ENCODE results near the gene RPS6KA4.
"Not testable (repeated sequence)": the region's sequence is repeated elsewhere in the genome, so short reads cannot be mapped to it uniquely, and the experiment has no call there.

Gene RPS6KA4

DNA sequence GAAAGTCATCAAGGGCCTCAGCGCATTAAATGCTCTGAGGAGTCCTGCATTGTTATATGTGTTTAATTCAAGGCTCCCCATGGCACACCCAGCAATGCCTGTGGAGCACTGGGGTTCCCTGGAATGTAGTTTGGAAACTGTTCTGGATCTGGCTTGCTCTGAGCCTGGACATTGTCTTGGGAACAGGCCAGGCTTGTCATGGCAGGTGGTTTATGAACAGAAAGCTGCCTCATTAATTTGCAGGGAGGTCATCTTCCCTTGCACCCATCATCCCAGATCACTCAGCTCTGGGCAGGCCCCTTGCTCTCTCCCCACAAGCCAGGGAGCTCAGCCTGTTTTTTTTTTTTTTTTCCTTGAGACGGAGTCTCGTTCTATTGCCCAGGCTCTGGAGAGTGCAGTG, 32.9 kb downstream of the RPS6KA4 start:
- DNase-seq = no peak

GRCh38 chr11:64395545-64396078, 36.6 kb downstream of the RPS6KA4 start:
- DNase-seq = no peak

- no peak for DNase-seq
These were observed 37.2 kb downstream of the RPS6KA4 start for GRCh38 chr11:64396079-64396591.

- no peak for DNase-seq
These were observed 41.1 kb downstream of the RPS6KA4 start for GRCh38 chr11:64400102-64400501.

DNA sequence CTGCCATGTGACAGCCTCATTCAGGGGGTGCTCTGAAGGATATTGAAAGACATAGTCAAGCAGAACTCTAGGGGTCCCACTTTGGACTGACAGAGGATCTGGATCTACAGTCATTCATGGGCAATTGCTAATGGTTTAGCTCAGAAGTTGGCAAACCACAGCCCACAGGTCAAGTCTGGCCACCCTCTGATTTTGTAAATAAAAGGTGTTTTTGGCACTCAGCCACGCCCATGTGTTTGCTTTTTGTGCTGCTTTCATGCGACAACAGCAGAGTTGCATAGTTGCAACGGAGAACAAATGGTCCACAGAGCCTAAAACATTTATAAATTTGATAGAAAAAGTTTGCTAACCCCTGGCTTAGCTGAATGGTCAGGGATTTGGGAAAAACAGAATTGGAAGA, 41.7 kb downstream of the RPS6KA4 start:
- no peak for DNase-seq

GRCh38 chr11:64401775-64402174, 42.8 kb downstream of the RPS6KA4 start:
- DNase-seq = no peak

GRCh38 chr11:64403106-64403505, 44.1 kb downstream of the RPS6KA4 start:
- DNase-seq = no peak

DNA sequence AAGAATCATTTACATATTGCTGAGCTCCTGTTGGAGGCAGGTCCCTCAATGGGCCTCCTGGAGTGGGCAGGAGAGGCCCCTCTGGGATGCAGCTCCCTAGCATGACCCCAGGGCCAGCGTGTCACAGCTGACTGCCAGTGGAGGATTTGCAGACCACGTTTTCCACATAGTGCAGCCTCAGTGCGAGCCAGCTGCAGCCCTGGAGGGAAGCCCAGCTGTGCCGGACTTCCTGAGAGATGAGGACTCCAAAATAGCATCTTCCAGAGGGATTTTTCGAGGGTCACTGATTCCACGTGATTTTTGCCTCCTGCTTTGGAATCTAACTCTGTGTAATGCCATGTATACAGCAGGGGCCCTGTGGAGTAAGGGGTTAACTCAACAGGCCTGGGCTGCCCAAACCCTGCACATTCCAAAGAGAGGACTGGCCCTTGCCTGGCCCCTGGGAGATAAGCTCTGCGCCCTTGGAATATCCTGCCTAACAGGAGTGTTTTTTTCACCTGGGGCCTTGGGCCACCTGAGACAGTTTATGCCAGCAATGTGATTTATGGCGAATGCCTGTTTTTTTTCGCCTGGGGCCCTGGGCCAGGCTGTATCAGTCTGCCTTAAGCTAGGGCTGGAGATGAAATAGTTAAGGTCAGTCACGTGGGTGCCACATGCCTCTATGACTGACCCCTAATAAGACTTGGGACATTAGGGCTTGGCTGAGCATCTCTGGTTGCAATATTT, 47.4 kb downstream of the RPS6KA4 start:
- no peak for DNase-seq

DNA sequence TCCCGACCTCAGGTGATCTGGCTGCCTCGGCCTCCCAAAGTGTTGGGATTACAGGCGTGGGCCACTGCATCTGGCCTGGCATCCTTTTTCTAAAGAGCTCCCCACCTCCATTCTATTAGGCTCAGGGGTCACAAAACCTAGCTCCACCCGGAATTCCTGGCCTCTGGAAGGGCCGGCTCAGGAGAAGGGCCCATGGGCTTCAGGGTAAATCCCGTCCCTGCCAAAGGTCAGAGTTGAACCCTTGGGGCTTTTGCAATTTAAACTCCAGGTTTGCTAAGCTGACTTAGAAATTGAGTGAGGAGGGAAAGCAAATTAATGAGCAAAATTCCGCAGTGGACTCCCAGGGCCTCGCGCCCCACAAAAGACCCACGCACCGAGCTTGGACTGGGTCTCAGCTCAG, 48.3 kb downstream of the RPS6KA4 start:
- DNase-seq = no peak

GRCh38 chr11:64407630-64408029, 48.7 kb downstream of the RPS6KA4 start:
- DNase-seq = no peak

DNA sequence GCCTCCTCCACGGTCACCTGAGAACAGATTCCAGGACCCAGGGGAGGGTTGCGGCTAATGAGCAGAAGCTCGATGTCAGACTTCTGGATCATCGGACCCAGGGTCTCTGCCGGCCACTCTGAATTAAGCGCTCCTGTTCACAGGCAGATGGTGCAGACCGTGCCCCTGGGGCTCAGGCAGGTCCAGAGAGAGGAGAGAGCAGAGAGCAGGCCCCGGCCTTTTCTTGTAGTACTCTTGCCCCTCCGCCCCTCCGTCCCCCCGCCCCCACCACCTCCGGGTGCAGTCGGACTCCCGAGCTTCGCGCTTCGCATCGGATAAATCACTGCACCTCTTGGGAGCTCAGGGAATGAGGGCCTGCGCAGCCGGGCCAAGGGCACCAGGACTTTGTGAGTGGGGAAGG, 50.3 kb downstream of the RPS6KA4 start:
- no peak for DNase-seq

DNA sequence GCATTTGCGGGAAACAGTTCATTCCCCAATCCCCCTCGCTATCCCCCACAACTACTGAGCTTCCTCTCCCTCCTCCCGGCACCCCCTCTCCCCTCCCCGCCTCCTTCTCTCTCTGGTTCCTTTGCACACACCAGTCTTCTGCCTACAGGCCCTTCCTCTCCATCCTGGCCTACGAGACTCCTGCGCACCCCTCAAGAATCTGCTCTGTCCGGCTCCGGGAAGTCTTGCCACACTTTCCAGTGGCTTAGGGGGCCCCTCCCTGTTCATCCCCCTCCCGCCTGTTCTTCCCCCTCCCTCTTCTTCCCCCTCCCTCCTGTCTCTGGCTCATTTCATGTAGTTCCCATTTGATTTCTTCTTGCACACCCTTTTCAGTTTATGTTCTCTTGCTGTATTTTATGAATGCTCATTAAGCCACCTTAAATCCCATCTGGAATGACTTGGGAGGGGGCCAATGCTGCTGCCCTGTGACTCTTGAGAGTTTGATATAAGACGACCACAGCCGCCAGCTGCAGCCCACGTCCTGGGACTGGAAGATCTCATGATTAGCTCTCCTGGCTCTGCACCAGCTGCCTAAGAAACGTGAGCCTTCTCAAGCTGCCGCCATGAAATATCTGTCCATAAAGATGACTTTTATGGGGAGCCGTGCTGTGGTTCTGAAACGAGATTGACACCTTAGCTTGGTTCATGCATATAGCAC, 50.9 kb downstream of the RPS6KA4 start:
- no peak for DNase-seq

- DNase-seq = no peak
These were observed 51.4 kb downstream of the RPS6KA4 start for GRCh38 chr11:64410404-64410734.

- DNase-seq = no peak
These were observed 54.5 kb downstream of the RPS6KA4 start for GRCh38 chr11:64413417-64413816.

- DNase-seq = no peak
These were observed 56.3 kb downstream of the RPS6KA4 start for GRCh38 chr11:64415286-64415685.

GRCh38 chr11:64415996-64416728, 57.2 kb downstream of the RPS6KA4 start:
- no peak for DNase-seq

- DNase-seq = not testable (repeated sequence)
These were observed 59.3 kb downstream of the RPS6KA4 start for GRCh38 chr11:64418233-64418632.

GRCh38 chr11:64419257-64419790, 60.4 kb downstream of the RPS6KA4 start:
- no peak for DNase-seq

DNA sequence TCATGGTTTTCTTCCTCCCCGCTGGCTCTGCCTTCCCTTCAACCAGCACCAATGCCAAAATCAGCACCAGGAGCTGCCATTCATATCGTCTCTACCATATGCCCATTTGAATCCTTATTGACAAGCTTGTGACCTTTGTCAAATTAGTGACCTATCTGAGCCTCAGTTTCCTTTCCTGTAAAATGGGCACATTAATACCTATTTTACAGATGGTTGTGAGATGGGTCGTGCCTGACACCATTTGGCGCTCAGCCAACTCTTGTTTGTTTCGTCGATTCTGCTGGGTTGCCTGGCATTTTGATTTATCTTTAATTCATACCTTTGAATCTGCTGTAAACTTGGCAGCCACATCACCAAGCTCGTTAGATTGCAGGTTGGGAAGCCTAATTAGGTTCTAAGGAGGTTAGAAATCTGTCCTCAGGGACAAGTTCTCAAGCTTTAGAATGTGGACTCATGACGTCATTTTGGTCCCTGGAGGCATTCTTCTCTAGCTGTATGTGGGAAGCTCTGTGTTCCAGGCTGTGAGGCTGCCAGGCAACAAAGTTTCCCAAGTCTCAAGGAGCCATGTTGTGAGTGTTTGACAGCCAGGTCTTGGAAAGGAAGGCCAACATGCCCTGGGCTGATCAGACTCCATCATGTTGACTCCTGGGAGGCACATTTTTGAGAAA, 61.0 kb downstream of the RPS6KA4 start:
- no peak for DNase-seq

All from NCI-H1092 (cell line).